ENCODE results near the gene NBAS. TPM values are rescaled to one million over a fixed set of nuclear protein-coding genes. Genes with fewer than 3 reads are reported as not detected.

Gene NBAS
- total and polyA plus RNA-seq, 2 of the 4 experiments (the other 2 are of a cell fraction), result 22.3 to 105 TPM

GRCh38 chr2:15363142-15363541 lies 198.0 kb downstream of the NBAS start:
- intact Hi-C loops (cut with micrococcal nuclease) (no loop called here), dilution Hi-C loops (cut with HindIII; ENCODE audit: low sequenced_read_pairs, unreplicated experiment) (no loop called here), in situ Hi-C loops (cut with MboI; ENCODE audit: low sequenced_read_pairs) (no loop called here)
- DNase-seq (peak; percentile 54), ATAC-seq (ENCODE audit: low read depth) (peak; percentile 6; the same call in 1 of the 2 replicates)
- Histone ChIP-seq H3K14ac (replicated peaks; ENCODE audit: low read depth, low read length) (0 out of 2 replicates have a peak overlapping the region, but pooled peaks have one; percentile 63), H3K18ac (ENCODE audit: low read depth, low read length) (no peak overlapping the region), H2BK120ac (ENCODE audit: low read depth, low read length) (no peak overlapping the region), H4K20me1 (ENCODE audit: insufficient read depth, low read length) (no peaks in the 10 kb centered on the region; the same call in 1 of the 2 replicates), H3K36me3 (ENCODE audit: control insufficient read depth, insufficient read depth, low read length) (peaks cover 7% of the 10 kb centered on the region), H3K4me2 (ENCODE audit: low read depth, low read length) (no peak overlapping the region), H3K79me1 (ENCODE audit: low read depth in 1 of 2, low read length in 2 of 2) (peaks cover 5 to 12% of the 10 kb centered on the region in 2 experiments), H2BK15ac (ENCODE audit: low read depth, low read length) (no peak overlapping the region), H2BK20ac (ENCODE audit: low read depth, low read length) (no peak overlapping the region), H3K4ac (ENCODE audit: low read depth, low read length) (0 out of 2 replicates have a peak overlapping the region, but pooled peaks have one; percentile 0), H3K4me1 (ENCODE audit: control insufficient read depth, insufficient read depth, low read length) (peaks cover 7% of the 10 kb centered on the region; the same call in 1 of the 2 replicates), H2BK5ac (ENCODE audit: low read depth, low read length, poor library complexity, severe bottlenecking) (no peak overlapping the region), H2AFZ (replicated peaks; ENCODE audit: low read length, poor library complexity) (no peak overlapping the region), H2AK9ac (replicated peaks; ENCODE audit: low read depth, low read length, poor library complexity) (no peak overlapping the region), H2AK5ac (ENCODE audit: low read depth, low read length) (no peak overlapping the region), H3K9me1 (ENCODE audit: insufficient read depth, low read length) (peaks cover 5% of the 10 kb centered on the region; the same call in 1 of the 2 replicates), H3K9ac (ENCODE audit: low read depth, low read length) (no peak overlapping the region), H3K9me3 (ENCODE audit: control insufficient read depth, insufficient read depth, low read length) (no peaks in the 10 kb centered on the region), H3K27ac (ENCODE audit: insufficient read depth, low read length) (no peak overlapping the region), H4K91ac (ENCODE audit: insufficient read depth, low read depth, low read length) (no peak overlapping the region), H3K4me3 (ENCODE audit: insufficient read depth, low read depth, low read length) (no peak overlapping the region), H3K27me3 (ENCODE audit: control insufficient read depth, insufficient read depth, low read length) (no peaks in the 10 kb centered on the region), H3K56ac (ENCODE audit: extremely low read depth, insufficient read depth, low read length) (no peak overlapping the region), H3K23ac (ENCODE audit: low read depth, low read length) (0 out of 2 replicates have a peak overlapping the region, but pooled peaks have one; percentile 11), H4K8ac (ENCODE audit: low read depth in 2 of 2, low read length in 2 of 2) (0 out of 4 replicates have a peak overlapping the region, but pooled peaks of 1 of the 2 experiments have one; percentile 3), H4K5ac (ENCODE audit: low read depth, low read length) (no peak overlapping the region)
- BruUV-seq (replicated peaks), result no TSS peak
- POLR2A ChIA-PET (ENCODE audit: unreplicated experiment), result no interaction called here
- no peak for TF ChIP-seq MXI1 (IDR thresholded peaks at IDR 0.05; ENCODE audit: borderline replicate concordance, low read depth, low read length)
- no peak for TF ChIP-seq BHLHE40 (IDR thresholded peaks at IDR 0.05; ENCODE audit: low read depth, low read length)
- TF ChIP-seq RAD21 (IDR thresholded peaks at IDR 0.05; ENCODE audit: low read length), result no peak
- no peak for TF ChIP-seq CTCF (conservative IDR thresholded peaks at IDR 0.05; ENCODE audit: low read depth, low read length)
- no peak for TF ChIP-seq CEBPB (IDR thresholded peaks at IDR 0.05; ENCODE audit: low read depth, low read length)
- no peak for TF ChIP-seq SMC3 (IDR thresholded peaks at IDR 0.05; ENCODE audit: low read depth, low read length)
- TF ChIP-seq ELK1 (IDR thresholded peaks at IDR 0.05; ENCODE audit: borderline replicate concordance, low read depth, low read length), result no peak
- no peak for TF ChIP-seq RCOR1 (IDR thresholded peaks at IDR 0.05; ENCODE audit: insufficient replicate concordance, low read length)
- no peak for TF ChIP-seq FOS (IDR thresholded peaks at IDR 0.05; ENCODE audit: low read depth, low read length)
- no peak for TF ChIP-seq CHD1 (IDR thresholded peaks at IDR 0.05; ENCODE audit: low read depth, low read length)
- TF ChIP-seq USF2 (IDR thresholded peaks at IDR 0.05; ENCODE audit: low read depth, low read length), result no peak
- CTCF ChIA-PET, result no interaction called here

Measured in IMR-90 (cell line).